Activated naive CD8-positive, alpha-beta T cell treated with anti-CD3 and anti-CD28 coated beads, Interleukin-2, amount 50 U/mL, for 16 hours (primary cell): ENCODE data around the gene TCF4.

Experiments
- DNase-seq: peaks from one replicate; pipeline ENCODE4 v3.0.0-alpha.2; 2020; ENCODE audit warnings: low read depth, low spot score

TCF4 gene

GRCh38 chr18:55415258-55415871, 172.6 kb downstream of the TCF4 start:
- peak; percentile 44 for DNase-seq

DNA sequence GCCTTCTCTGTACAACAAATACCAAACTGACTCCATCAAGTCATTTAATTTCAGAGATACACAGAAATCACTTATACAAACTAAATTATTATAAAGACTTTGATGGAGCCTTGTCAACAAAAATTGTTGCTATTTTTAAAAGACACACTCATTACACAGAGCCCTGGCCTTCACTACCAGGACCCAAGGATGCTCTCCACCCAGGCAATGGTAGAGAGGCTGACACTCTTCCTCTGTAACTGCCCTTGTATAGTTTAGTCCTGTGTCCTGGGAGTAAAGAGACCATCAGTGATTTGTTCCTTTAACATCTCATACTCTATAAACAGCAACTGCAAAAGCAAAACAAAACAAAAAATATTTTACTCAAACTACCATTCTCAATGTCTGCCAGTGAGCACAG, 173.5 kb downstream of the TCF4 start:
- DNase-seq = no peak

GRCh38 chr18:55413474-55413873, 174.5 kb downstream of the TCF4 start:
- DNase-seq = no peak

GRCh38 chr18:55407774-55408535, 180.0 kb downstream of the TCF4 start:
- DNase-seq = no peak

DNA sequence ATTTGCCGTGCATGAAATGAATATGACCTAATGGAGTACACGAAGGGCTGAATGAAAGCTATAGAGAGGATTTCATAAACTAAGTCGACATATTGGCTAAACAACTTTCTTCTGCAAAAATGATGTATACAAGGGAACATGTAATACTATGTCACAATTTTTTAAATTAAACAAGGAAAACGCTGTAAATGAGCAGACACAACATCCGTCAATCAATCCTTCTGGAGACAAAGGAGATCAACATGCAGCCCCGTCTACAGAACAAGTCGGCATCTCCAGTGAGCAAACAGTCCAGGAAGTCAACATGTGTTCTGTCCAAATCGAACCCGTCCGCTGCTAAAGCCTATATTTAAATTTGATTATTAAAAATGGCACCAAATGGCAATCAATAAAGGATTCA, 180.8 kb downstream of the TCF4 start:
- no peak for DNase-seq

DNA sequence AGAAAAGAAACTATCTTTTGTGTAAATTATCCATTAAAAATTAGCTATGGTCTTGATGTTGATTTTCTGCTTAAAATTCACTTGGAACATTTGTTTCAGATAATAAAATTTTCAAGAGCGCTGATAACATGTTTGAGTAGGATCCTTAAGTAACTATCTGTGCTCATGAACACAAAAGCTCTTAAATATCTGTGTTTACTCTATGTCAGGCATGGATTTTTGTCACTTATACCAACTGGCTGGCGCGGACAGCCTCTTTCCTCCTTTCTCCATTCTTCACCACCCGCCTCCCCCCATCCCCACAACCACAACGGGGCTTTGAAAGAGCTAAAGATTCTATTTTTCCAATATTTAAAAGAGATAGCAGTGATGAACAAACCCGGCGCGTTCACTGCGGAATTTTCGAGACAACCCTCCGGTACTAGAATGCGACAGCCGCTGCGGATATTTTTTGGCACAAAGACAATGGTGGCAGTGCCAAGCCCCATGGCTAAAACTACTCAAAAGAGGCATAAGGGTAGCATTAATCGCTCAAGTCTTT, 181.5 kb downstream of the TCF4 start:
- no peak for DNase-seq

GRCh38 chr18:55405893-55406406, 182.0 kb downstream of the TCF4 start:
- DNase-seq = no peak

GRCh38 chr18:55405475-55405874, 182.5 kb downstream of the TCF4 start:
- no peak for DNase-seq

- no peak for DNase-seq
These were observed 183.0 kb downstream of the TCF4 start for GRCh38 chr18:55404832-55405465.

GRCh38 chr18:55404136-55404830, 183.7 kb downstream of the TCF4 start:
- no peak for DNase-seq

GRCh38 chr18:55403421-55403949, 184.5 kb downstream of the TCF4 start:
- DNase-seq = no peak

GRCh38 chr18:55402731-55403405, 185.1 kb downstream of the TCF4 start:
- no peak for DNase-seq

DNA sequence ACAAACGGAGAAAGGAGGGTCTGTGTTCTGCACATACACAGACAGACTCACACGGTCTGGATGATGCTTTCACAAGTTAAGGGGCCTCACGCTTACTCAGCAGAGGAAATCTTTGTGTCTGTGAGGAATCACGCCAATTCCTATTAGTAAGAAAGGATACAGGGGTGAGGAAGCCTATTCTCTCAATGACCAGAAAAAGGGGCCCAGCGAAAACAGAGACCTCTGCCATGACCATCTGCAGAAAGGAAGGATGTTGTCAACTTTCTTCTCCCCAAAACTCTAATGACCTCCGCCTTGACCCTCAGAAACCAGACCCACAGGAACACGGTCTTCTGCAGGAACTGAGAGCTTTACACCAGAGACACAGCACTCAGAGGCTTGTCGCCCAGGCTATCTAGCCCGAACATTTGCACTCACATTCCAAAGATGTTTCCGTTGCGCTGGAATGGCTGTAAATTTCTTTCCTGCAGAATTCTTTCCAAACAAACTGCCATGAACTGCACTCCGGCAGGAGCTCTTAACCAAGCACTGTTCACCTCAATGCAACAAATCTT, 186.3 kb downstream of the TCF4 start:
- no peak for DNase-seq

GRCh38 chr18:55400590-55401541, 187.1 kb downstream of the TCF4 start:
- DNase-seq = no peak

DNA sequence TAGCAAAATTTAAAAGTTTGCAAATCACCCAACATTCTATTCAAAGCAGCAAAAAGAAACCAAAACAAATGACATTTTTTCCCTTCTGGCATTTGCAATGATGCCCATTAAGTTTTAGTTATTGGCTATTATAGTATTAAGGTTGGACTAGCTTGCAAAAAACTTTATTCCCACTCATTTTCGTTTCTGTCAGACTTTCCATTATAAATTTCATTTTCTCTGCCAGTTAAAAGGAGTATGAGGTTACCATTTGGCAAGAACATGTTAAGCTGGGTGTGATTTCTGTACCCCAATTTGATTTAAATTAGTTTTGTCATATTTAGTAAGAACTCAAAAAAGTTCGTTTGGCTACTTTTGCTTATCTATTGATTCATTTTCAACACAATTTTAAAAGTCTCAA, 187.9 kb downstream of the TCF4 start:
- no peak for DNase-seq

GRCh38 chr18:55398858-55399257, 189.1 kb downstream of the TCF4 start:
- no peak for DNase-seq

DNA sequence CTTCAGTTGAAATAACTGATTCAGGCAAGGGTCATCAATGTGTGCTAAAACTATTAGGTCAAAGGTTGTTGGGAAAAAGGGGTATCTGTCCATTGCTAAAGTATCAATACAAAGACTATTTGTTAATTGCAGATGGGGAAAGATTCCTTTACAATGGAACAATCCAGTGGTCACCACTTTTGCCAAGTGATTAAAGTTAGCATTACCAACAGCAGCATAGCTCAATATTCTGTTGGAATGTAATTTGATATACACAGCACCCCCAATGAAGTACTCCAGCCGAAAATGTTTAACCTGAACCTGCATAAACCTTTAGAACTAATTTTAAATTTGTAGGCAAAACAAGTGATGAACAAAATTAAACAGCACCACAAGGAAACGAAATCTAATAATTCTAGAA, 191.0 kb downstream of the TCF4 start:
- no peak for DNase-seq

- DNase-seq = no peak
These were observed 191.6 kb downstream of the TCF4 start for GRCh38 chr18:55396267-55396905.

DNA sequence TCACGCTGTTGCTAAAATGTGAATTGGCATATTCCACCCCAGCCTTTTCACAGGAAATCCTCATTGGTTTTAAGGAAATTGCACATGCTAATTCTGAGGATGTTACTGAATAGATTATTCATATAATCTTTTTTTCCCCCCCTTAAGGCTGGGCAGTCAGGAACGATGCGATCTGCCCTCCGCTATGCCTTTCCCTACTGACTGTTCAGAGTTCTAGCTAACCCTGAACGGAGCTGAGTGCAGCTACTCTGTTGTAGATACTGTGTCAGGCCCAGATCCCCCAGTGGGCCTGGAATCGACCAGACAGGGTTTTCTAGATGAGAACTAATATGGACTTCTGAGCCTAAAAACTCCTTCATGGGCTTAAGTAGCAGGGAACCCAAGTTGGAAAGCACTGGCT, 192.2 kb downstream of the TCF4 start:
- DNase-seq = no peak
